Activated CD8-positive, alpha-beta memory T cell treated with anti-CD3 and anti-CD28 coated beads for 4 hours (primary cell): ENCODE data around the gene PDE4D.
A peak's percentile ranks its signal among the peaks of the same experiment; 100 is the strongest.
"Not testable (repeated sequence)": the region's sequence is repeated elsewhere in the genome, so short reads cannot be mapped to it uniquely, and the experiment has no call there.

ENCODE experiments used
- DNase-seq, 2 donors: peaks; one replicate each; pipeline ENCODE4 v3.0.0-alpha.2; 2020; ENCODE audit warnings: low read depth in 2 of 2

The PDE4D gene

GRCh38 chr5:58970766-58971165 is 922.8 kb downstream of the PDE4D start:
- no peak for DNase-seq

DNA sequence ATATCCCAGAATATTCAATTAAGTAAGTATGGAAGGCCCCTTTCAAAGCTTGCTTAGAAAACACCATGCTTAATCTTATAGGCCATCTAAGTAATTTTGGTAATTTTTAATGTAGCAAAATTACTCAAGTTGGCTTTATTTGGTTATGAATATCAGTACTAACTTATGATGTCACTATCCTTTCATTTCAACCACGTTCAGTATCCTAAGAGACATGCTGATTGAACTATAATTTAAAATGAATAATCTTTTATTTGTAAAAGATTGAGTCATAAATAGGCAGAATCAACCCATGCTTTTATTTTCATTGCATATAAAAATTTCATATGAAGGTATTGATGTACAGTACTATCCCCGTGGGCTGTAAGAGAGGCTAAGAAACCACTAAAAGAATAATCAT is 923.7 kb downstream of the PDE4D start:
- DNase-seq: no peak

GRCh38 chr5:58969253-58969652 is 924.3 kb downstream of the PDE4D start:
- no peak for DNase-seq

- no peak for DNase-seq
Measured at GRCh38 chr5:58968350-58968749, 925.2 kb downstream of the PDE4D start.

GRCh38 chr5:58967597-58968281 is 925.8 kb downstream of the PDE4D start:
- no peak for DNase-seq

- DNase-seq: no peak
Measured at GRCh38 chr5:58965677-58966414, 927.7 kb downstream of the PDE4D start.

DNA sequence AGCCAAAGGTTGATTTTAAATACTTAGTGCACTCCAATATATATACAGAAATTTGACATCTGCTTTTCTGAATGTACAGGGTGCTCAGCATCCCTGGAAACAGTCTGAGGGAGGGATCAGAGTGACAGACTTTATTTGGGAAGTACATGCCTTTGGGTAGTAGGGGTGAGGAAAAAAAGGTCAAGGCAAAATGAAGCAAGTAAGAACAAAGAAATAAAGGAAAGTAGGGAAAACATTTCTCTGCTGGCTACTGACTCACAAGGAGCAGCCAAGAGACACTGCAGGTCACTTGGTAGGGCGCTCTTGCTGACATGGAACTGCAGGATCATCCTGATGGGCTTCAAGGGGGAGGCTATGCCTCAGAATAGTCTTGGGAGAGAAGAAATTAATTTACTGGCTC is 929.7 kb downstream of the PDE4D start:
- DNase-seq: no peak

DNA sequence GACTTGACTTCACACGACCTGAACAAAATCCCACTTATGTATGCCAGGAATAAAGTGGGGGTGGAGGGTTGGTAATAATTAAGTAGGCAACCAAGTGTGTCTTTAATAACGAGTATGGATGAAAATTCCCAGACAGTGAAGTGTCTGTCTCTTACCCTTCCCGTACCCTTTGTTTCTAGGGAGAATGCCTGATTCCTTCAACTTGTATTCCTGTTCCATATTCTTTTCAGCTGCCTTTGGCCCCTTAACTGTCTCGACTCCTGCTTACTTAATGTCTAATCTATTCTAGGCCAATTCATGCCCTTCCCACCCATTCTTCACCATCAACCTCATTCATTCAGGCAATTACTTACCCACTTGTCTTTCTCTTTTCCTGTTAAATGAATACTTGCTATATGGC is 930.2 kb downstream of the PDE4D start:
- no peak for DNase-seq

GRCh38 chr5:58961631-58962280 is 931.8 kb downstream of the PDE4D start:
- no peak for DNase-seq

DNA sequence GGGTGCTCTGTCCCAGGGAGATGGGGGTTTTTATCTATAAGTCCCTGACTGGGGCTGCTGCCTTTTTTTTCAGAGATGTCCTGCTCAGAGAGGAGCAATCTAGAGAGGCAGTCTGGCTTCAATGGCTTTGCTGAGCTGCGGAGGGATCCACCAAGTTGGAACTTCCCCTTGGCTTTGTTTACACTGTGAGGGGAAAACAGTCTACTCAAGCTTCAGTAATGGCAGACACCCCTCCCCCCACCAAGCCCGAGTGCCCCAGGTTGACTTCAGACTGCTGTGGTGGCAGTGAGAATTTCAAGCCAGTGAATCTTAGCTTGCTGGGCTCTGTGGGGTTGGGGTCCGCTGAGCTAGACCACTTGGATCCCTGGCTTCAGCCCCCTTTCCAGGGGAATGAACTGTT is 934.8 kb downstream of the PDE4D start:
- DNase-seq: no peak

GRCh38 chr5:58953218-58953617 is 940.3 kb downstream of the PDE4D start:
- DNase-seq: not testable (repeated sequence)

- no peak for DNase-seq
Measured at GRCh38 chr5:58950224-58950623, 943.3 kb downstream of the PDE4D start.

- DNase-seq: no peak
Measured at GRCh38 chr5:58946230-58946629, 947.3 kb downstream of the PDE4D start.

GRCh38 chr5:58944221-58944620 is 949.3 kb downstream of the PDE4D start:
- no peak for DNase-seq

DNA sequence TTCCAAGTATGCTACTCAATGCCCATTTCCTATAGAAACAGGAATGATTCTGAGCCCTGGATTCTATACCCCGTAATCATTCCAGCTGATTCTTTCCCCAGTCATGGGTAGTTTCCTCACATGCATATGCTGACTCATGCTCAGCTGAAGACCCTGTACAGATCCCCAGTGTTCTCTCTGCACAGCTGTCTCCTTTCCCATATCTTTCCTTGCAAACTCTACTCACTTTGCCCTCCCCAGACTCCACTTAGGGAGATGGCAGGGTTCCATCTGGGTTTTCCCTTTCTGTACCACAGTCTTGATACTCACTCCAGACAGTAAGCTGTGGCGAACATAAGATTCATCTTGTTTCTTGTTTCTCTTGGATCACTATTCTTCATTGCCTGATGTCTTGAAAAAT is 953.1 kb downstream of the PDE4D start:
- DNase-seq: no peak

DNA sequence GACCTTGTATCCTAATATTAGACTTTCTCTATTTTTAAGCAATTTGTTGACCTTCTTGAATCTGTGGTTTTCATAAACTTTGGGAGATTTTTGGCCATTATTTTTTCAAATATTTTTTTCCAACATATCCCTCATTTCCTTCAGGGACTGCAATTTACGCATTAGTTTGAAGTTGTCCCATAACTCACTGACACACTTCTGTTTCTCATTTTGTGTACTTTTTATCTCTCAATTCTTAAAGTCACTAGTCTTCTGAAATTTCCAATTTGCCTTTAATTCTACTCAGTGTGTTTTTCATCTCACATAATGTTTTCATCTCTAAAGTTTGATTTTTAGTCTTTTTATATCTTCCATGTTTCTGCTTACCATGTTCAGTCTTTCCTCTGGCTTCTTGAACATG is 953.9 kb downstream of the PDE4D start:
- DNase-seq: no peak

DNA sequence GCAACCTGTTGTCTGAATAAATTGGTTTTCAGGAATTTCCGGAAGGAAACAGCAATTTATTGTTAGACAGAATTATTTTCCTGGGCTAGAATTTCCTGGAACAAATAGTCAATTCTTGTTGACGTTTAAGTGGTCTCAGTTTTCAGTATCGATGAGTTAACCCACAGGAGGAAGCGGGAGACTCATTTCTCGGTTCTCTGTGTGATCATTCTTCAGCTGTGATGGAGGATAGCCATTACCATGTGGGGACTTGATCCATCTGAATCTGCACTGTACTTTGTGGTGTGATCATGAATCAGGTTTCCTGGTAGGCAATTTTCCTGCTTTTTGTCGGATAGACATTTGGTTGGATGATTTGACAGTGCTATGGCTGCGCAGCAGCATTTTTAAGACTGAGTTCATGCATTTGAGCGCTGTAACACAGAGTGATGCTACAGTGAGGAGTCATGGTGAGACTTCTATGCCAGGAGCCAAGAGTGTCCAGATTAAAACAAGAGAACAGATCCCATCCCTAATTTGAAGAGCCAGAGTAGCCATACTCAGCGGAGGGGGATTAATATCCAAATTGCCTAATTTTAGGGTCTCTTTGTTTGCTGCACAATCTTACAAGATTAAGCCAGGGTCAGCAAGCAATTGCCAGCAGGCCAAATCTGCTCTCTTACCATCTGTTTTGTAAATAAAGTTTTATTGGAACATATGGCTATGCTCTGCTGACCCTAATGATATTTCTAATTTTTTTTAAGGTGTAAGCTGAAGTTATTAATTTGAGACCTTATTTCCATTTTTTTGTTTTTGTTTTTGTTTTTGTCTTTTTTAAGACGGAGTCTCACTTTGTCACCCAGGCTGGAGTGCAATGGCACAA is 954.7 kb downstream of the PDE4D start:
- DNase-seq: no peak

DNA sequence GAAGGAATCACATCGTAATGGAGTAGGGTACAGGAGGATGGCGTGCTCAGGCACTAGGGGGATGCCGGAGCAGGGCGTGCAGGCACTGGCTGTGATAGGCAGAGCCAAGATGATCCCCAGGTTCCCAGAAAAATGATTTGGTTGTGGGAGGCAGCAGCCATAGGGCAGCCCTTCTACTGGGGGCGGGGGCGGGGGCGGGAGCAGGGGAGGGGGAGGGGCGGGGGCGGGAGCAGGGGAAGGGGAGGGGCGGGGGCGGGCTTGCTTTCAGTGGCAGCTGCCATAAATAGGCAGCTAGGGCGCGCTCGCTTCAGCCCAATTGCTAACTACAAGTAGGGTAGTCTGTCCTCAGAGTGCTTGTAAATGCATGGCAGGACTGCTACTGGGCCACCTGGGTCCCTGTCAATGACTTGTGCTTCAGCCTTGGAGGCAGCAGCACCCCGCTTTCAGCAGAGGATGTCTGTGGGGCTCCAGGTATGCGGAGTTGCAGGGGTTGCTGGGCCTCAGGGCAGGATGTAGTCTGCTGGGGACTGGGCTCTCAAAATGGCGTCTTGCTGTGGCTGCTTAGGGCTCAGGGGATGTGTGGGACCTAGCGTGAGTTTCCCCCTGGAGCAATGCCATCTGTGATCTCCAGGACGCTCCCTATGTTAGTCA is 956.4 kb downstream of the PDE4D start:
- no peak for DNase-seq

DNA sequence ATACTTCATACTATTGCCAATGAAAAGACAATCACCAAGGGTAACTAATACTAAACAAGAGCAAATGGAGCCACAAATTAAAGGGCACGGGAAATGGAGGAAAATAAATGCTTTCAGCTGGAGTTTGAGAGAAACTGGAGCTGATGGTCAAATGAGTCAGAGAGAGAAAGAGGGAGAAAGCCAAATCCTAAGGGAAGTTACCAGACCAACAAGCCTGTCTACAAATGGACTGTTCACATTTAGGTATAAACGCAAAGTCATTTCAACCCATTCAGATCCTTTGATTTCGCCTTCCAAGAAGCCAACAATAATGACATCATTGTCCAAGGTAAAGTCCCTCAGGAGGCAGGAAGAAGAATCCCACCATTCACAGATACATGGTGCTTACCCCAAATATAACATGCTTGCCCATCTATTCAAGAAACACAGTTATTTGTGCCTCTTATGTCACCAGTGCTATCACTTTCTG is 958.9 kb downstream of the PDE4D start:
- no peak for DNase-seq

DNA sequence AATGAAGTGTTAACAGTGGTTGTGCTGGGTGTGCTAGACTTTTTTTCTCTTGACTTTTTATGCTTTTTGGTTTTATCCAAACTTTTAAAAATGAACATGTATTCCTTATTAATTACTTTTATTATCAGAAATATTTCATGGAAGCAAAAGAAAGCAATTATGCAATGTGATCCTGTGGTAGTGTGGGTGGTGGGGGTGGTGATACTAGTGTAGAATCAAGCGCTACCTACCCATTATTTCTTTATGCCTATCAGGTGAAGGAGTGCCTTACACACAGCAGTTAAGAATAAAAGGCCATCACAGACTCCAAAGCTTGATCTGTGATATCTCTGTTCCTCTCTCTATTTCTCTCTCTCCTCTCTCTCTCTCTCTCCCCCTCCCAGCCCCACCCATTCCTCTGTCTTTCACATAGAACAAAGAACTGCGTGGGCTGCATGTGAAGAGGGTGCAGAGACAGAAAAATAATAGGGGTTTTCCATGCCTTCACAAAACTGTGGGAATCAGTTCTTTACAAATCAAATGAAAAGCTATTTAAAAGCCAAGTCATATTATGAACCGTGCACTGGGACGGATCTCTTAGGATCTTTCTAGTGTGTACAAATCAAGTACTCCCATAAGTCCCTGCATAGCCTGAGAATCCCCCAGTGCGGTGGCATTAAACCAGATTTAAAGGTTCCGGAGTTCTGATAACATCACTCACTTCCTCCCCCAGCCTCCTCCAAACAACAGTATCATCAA is 959.5 kb downstream of the PDE4D start:
- peak in 1 of 2 donors; percentile 1 for DNase-seq
